ENCODE measurements around the gene SFSWAP.
"Not testable (repeated sequence)": the region's sequence is repeated elsewhere in the genome, so short reads cannot be mapped to it uniquely, and the experiment has no call there.

The SFSWAP gene

DNA sequence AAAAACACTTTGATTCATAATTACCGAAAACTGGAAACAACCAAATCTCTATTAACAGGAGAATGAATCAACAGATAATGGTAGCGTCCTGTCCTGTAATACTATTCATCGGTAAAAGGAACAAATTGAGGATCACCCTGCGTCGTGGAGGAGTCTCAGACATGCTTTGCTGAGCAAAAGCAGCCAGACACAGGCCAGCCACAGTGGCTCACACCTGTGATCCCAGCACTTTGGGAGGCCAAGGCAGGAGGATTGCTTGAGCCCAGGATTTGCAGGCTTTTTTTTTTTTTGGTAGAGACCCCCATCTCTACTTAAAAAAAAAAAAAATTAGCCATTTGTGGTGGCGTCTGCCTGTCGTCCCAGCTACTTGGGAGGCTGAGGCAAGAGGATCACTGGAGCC is 83.2 kb downstream of the SFSWAP start:
- DNase-seq = no peak

DNA sequence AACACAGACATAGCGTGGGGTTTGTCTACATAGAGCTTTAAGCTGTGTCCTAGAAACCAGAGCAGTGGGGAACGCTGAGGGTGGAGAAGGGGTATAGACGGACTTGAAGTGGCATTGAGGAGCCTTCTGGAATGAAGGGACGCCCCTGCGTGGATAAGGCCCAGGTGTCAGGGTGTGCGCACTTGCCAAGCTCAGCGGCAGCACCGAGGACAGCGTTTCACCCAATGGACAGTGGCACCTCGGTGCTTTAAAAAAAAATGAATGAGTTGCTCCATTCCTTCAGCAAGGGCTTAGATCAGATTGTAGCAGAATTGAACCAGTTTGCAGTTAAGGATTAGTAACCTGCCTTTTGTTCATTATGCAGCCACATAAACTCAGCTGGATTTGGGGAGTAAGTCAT is 83.7 kb downstream of the SFSWAP start:
- DNase-seq = no peak

DNA sequence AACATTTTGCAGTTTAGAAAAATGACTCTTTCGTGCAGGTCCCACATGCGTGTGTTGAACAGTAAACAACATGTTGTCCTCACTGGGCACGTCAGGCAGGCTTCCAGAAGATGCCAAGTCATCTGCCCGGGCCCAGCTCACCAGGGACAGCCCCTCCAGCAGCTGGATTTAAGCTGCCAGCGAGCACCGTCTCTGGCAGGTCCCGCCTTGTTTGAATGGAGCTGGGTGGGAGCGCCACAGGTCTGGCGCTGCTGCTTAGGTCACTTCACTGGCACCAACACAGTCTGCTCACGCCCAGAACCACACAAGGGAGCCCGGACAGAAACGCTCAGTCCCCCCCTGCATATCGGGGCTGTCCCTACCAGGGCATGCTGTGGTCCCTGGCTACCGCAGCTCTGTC is 84.2 kb downstream of the SFSWAP start:
- no peak for DNase-seq

DNA sequence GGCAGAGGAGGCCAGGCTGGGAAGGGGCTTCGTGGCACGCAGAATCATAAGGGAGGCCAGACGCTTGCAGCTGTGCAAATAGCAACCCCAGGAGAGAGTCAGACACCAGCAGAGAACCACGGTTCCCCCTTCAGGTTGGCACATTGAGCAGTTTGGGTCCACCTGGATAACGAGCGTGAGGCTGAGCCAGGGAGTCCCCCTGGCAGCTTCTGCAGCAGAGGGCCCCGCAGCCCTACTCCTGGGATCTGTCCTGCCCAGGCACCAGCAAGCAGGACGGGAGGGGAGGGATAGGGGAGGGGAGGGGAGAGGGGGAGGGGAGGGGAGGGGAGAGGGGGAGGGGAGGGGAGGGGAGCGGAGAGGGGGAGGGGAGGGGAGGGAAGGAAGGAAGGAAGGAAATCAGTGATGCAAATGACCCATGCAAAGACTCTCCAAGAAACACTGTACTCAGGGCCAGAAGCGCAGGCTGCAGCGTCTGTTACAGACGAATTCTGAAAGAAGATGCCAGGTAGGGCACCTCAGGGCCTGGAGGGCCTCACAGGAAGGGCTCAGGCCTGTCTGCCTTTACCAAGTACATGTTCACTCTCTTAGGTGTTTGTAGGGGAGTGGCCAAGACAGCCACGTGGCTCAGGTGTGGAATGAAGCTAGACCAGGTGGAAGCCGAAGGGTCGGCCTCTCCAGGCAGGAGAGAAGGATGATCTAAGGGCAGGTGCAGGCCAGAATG is 85.0 kb downstream of the SFSWAP start:
- no peak for DNase-seq

DNA sequence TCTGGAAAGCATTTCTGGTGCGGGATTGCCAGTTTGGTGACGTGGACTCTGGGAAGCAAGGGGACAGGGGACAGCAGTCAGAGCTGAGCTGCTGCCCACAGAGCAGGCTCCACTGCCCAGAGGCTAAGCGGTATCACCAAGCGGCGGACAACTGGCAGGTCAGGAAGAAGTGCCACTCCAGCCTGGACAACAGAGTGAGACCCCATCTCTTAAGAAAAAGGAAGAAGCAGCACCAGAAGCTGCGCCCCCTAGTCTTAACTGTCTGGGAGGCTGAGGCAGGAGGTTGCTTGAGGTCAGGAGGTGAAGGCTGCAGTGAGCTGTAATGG is 85.5 kb downstream of the SFSWAP start:
- DNase-seq = no peak

DNA sequence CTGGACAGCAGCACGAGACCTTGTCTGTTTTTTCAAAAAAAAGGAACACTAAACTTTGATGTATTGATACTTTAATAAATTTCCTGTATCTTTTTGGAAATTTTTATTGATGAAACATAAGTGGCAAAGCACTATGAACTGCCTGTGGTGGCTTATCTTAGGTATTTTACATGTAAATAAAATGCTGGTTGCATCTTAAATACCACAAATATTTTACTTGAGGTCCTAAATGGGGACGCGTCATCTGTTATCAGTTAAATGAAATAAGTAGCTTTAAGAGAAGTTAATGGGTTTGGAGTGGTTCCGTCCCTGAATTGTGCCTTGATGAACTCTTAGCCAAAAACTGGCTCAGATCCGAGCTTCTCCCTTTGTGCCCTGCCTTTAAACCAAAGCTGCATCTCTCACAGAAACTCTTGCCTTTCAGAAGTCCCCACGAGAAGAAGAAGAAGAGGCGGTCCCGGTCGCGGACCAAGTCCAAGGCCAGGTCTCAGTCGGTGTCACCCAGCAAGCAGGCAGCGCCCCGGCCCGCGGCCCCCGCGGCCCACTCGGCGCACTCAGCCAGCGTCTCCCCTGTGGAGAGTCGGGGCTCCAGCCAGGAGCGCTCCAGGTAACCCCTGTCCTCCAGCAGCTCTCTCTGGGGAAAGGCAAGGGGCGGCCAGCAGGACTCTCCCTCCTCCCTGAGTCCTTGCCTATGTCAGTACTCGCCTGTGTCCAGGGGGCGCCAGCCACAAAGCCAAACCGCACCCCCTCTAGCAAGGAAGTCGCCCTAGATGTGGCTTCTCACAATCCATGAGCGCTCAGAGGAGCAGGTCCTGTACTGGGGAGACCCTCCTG is 86.1 kb downstream of the SFSWAP start:
- DNase-seq = no peak

DNA sequence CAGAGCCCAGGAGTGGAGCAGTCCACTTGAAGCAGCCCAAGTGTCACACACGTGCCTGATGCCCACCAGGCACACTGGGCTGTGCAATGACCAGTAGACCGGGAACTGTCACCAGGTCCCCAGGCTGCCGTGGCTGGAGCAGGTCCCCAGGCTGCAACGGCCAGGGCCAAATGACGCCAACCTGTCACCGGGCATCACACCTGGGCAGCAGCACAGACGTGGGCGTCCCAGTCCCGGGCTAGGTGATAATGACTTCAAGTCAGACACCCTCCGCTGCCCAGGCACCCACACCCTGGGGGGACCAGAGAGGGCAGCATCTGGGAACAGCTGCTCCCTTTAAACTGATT is 86.7 kb downstream of the SFSWAP start:
- DNase-seq = no peak

DNA sequence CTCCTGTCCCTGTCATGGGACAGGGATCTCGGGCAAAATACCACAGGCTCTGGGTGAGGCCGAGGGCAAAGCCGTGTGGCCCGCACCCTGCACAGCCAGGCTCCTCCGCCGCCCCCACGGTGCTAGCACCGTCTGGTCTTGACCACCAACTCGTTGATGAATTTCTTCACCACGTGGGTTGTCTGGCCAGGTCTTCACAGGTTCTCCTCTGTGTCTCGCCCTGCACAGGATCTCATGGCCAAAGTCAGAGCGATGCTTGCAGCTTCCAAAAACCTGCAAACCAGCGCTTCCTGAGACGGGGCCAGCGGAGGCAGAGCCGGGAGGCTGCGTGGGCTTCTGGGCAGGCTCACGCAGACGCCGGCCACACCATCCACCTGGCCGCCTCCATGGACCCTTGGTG is 88.3 kb downstream of the SFSWAP start:
- DNase-seq = no peak

DNA sequence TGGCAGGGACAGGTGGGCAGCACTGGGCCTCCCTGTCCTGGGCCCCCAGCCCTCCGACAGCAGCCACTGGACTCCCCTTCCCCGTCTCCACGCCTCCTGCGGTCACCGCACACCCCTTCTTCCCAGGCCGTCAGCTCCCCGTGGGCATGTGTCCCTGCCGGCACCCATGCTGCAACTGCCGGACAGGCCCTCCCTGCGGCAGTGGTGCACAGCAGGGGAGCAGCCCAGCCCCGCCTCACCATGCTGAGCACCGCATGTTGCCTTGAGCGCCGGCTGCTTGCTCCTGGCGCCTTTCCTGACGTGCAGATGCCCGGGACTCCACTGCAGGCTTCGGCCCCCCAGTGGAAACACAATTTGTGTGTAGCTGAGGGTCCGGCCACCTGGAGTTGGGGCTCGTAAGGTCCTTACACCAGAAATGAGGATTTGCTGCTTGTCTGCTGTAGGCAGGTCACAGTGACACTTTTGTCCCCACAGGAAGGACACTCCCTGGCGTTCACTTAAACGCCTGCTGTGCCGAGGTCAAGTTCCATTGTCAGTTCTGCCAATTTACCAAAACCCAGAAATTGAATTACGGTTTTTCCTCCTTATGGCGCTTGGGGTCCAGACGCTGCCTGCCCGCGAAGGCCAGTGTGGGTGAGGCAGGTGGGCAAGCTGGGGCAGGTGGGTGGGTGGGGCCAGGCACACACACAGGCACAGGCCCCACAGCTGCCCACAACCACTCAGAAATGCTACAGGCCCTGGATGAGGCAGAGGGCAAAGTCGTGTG is 89.1 kb downstream of the SFSWAP start:
- DNase-seq = no peak

DNA sequence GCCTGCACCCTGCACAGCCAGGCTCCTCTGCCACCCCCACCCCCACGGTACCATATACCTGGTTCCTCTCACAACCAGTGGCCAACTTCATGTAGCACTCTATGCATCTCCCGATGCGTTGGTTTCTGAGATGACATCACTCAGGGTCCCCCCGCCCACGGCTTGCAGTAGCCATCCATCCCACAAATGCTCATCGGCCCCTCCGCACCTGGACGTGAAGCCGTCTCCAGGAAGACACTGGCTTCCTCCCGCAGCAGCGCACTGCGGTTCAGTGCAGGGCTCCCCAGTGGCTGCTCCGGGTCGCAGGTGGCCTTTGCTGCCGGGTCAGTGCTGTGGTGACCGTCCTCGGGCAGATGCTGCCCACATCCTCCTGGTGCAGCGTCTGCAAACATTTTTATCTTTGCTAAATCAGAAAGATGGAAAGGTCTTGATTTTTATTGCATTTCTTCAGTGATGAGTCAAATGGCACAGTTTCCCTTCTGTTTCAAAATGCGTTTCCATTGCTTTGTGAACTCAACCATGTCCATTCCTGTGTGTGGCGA is 89.8 kb downstream of the SFSWAP start:
- DNase-seq = no peak

DNA sequence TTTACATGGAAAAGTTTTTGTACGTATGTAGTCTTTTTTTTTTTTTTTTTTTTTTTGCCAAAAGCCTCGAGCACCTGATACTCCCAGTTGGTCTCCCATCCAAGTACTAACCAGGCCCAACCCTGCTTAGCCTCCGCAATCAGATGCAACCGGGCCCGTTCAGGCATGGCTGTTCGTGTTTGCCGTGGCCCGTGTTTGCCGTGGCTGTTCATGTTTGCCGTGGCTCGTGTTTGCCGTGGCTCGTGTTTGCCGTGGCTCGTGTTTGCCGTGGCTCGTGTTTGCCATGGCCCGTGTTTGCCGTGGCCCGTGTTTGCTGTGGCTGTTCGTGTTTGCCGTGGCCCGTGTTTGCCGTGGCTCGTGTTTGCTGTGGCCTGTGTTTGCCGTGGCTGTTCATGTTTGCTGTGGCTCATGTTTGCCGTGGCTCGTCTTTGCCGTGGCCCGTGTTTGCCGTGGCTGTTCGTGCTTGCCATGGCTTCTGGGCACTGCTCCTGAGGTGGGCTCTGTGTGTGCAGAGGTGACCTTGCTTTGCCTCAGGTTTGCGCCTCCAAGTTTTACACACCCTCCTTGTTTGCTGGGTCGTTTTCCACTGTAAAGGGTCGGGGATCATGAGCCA is 90.5 kb downstream of the SFSWAP start:
- no peak for DNase-seq

DNA sequence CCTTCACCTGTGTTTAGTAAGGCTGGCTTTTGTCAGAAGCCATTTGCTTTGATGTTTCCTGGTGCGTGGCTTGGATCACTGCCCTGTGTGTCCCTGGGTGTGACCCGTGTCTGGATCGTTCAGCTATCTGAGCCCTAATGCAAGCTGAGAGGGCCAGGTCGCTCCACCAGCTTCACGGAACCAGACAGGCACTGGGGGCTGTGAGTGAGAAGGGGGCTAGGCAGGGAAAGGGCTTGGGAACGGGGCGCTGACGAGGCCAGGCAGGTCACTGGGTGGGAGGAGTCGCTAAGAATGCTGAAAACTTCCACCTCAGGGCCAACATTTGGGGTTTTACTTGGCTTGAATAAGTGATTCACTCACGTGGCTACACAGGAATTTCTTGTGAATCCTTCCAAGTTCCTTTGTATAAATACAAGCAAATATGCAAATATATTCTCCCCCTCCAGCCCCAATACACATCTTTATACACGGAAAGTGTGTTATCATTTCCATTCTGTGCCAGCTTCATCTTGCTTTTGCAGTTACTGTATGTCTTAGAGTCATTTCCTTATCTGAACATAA is 93.2 kb downstream of the SFSWAP start:
- no peak for DNase-seq

DNA sequence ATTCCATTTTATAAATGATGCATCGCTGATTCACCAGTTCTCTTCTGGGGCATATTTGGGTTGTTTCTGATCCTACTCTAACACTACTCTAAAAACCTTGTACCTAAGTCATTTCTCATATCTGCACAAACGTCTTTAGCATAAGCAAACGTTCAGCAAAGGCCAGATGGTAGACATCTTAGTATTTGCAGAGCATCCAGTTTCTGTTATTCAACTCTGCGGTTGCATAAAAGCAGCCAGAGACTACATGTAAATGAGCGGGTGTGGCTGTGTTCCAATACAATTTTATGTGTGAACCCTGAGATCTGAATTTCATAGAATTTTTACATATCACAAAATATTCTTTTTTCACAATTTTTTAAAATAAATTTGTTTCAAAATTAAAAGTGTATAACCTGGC is 94.5 kb downstream of the SFSWAP start:
- no peak for DNase-seq

DNA sequence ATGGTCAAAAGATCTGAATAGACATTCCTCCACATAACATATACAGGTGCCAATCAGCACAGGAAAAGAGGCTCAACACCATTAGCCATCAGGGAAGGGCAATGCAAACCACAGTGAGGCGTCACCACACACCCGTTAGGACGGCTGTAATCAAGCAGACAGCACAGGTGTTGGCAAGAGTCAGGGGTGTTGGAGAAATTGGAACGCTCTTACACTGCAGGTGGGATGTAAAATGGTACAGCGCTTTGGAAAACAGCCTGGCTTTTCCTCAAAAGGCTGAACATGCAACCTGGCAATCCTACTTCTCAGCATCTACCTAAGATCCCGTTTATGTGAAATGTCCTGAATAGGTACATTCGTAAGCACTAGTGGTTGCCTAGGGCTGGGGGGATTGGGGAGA is 95.8 kb downstream of the SFSWAP start:
- no peak for DNase-seq

DNA sequence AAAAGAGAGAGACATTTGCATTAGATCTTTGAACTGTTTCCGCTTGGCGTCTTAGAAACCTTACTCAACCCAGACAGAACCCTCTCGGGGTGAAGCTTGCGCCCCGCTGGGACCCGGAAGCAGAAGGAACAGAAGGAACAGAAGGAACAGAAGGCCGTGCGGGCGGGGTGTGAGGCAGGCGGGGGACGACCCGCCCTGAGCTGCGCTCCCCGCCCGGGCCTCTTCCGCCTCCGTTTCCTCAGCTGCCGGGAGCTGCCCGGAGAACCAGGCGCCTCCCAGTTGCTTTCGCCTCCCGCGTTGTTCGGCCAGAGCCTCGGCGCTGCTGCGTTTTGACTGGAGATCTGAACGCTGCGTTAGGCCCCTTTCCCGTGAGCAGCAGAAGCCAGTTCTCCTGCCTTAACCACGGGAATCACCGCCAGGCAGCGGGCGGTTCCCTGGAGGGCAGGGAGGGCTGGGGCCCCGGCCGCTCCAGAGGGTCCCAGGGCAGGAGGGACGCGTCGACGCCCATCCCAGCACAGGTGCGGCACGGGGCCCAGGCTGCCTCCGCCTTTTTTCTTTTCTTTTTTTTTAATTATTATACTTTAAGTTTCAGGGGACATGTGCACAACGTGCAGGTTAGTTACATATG is 98.0 kb downstream of the SFSWAP start:
- no peak for DNase-seq

DNA sequence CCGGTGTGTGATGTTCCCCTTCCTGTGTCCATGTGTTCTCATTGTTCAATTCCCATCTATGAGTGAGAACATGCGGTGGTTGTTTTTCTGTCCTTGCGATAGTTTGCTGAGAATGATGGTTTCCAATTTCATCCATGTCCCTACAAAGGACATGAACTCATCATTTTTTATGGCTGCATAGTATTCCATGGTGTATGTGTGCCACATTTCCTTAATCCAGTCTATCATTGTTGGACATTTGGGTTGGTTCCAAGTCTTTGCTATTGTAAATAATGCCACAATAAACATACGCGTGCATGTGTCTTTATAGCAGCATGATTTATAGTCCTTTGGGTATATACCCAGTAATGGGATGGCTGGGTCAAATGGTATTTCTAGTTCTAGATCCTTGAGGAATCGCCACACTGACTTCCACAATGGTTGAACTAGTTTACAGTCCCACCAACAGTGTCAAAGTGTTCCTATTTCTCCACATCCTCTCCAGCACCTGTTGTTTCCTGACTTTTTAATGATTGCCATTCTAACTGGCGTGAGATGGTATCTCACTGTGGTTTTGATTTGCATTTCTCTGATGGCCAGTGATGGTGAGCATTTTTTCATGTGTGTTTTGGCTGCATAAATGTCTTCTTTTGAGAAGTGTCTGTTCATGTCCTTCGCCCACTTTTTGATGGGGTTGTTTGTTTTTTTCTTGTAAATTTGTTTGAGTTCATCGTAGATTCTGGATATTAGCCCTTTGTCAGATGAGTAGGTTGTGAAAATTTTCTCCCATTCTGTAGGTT is 98.8 kb downstream of the SFSWAP start:
- not testable (repeated sequence) for DNase-seq

DNA sequence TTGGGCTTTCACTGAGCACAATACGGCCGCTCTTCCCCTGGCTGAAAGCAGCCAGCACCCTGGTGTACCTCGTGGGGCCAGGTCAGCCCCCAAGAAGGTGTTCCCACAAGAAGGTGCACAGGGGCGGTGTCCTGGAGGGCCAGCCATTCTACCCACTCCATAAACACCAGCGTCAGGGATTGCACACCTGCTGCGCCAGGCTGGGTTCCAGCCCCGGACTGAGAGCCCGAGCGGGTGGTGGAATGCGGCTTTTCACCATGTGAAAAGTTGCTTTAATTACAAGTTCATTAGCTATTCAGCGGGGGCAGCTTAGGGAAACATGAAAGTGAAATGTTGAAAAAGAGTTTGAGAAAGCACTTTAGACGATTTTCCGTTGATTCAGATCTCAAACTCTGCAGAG is 99.8 kb downstream of the SFSWAP start:
- no peak for DNase-seq

DNA sequence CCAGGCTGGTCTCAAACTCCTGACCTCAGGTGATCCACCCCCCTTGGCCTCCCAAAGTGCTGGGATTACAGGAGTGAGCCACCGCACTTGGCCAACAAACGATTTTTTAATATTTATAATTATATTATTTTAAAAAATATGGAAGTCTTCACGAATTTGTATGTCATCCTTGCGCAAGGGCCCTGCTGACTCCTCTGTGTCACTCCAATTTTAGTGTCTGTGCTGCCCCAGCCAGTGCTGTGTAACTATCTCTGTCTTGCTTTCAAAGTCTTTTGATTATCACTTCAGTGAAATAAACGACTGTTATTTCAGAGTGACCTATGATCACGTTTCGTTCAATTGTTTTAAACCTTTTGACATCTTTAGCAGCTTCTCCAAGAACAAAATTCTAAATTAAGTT is 104.2 kb downstream of the SFSWAP start:
- DNase-seq = no peak

DNA sequence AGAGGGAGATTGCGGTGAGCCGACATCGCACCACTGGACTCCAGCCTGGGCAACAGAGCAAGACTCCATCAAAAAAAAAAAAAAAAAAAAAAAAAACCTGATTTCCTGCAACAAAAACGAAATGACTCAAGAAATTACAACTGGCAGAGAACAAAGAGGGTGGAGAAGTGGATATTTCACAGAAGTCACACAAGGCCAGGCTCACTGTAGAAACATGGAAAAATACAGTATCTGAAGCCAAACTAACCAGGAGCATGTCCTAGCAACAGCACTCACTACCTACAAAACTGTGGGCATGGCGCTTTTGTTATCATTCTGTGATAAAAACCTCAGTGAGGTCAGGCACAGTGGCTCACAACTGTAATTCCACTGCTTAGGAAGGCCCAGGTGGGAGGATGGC is 105.6 kb downstream of the SFSWAP start:
- DNase-seq = no peak

DNA sequence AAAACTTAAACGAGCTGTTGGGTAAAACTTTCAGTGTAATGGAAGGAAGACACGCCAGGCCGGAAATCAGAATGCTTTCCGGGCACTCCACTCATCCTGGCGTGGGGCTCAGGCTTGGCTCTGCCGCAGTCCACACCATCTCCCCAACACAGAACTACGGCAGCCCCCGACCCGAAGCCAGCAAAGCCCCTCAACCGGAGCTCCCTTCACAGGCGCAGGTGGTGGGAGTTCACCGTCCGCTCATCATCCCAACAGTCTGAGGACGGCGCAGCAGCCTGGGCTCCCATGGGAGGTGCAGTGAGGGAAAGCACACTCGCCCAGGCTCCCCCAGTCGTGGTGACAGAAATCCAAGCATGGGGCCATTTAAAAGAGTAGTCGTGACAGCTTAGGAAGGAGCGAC is 106.4 kb downstream of the SFSWAP start:
- no peak for DNase-seq

DNA sequence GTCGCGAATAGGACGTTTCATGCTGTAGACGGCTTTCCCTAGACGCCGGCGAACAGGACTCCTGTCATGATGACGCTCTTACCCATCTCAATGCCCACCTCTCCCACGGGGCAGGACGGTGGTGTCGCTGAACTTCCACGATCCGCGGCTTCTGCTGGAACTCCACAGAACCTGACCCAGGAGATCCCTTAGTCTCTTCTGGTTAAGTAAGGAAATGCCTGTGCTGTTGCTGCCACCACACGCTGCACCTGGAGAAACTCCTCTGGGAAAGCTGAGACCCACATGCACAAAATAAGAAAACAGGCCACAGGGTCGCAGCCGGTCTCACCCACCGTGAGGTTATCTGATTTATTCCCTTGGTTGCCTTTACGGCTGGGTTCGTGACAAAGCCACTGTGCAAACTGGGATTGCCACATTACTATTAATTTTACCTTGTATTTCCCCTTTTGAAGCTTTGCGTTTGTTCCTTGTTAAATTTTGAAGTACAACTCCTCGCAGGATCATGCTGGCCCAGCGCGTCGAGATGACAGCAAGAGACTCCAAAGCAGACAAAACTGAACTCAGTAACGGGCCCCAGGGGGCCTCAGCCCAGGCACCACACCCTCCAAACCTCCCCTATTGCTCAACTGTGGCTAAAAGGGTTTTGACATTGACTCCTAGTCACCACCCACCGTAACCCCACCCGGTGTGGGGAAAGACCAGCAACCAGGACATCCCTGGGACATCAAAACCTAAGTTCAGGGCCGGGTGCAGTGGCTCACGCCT is 108.1 kb downstream of the SFSWAP start:
- no peak for DNase-seq
